ENCODE measurements around the gene CMPK2. TPM values are rescaled to one million over a fixed set of nuclear protein-coding genes. Genes with fewer than 3 reads are reported as not detected.

Gene CMPK2
- total RNA-seq, 1 experiment from 2014 or later = 0.52 TPM

- CTCF ChIA-PET = no interaction called here
- no peak for DNase-seq
- peaks cover 3% of the 10 kb centered on the region for H3K27me3 Mint-ChIP-seq (ENCODE audit: insufficient read depth, unreplicated experiment)
- Histone ChIP-seq H3K27me3 (replicated peaks; ENCODE audit: control insufficient read depth, insufficient read depth, low read length) (no peaks in the 10 kb centered on the region), H3K36me3 (ENCODE audit: control insufficient read depth, insufficient read depth, low read length) (no peaks in the 10 kb centered on the region), H3K9me3 (no peaks in the 10 kb centered on the region), H3K4me3 (ENCODE audit: low read depth, low read length) (no peak overlapping the region), H3K4me1 (no peaks in the 10 kb centered on the region)
- TF ChIP-seq CTCF (IDR thresholded peaks at IDR 0.05; ENCODE audit: insufficient read depth in 1 of 2, low read depth in 1 of 2, low read length in 1 of 2, severe bottlenecking in 1 of 2, unreplicated experiment in 1 of 2) = no peak
- H3K4me3 Mint-ChIP-seq (ENCODE audit: unreplicated experiment) = no peak overlapping the region
- no peak overlapping the region for H3K27ac Mint-ChIP-seq (ENCODE audit: unreplicated experiment)
- no peaks in the 10 kb centered on the region for H3K36me3 Mint-ChIP-seq (ENCODE audit: insufficient read depth, unreplicated experiment)
- H3K4me1 Mint-ChIP-seq (ENCODE audit: low read depth, unreplicated experiment) = no peaks in the 10 kb centered on the region
- BruUV-seq (replicated peaks) = no TSS peak
- peaks cover 9% of the 10 kb centered on the region for H3K9me3 Mint-ChIP-seq (ENCODE audit: unreplicated experiment)
- intact Hi-C loops (cut with micrococcal nuclease; ENCODE audit: unreplicated experiment) = no loop called here
- POLR2A ChIA-PET = no interaction called here
These were observed 6.7 kb upstream of the CMPK2 start for GRCh38 chr2:6872394-6872793.

GRCh38 chr2:6866982-6867381 lies 1.3 kb upstream of the CMPK2 start:
- no peak overlapping the region for H3K27ac Mint-ChIP-seq (ENCODE audit: unreplicated experiment)
- no peak for TF ChIP-seq CTCF (IDR thresholded peaks at IDR 0.05; ENCODE audit: insufficient read depth in 1 of 2, low read depth in 1 of 2, low read length in 1 of 2, severe bottlenecking in 1 of 2, unreplicated experiment in 1 of 2)
- no peak overlapping the region for H3K4me3 ChIP-seq (ENCODE audit: low read depth, low read length)
- BruUV-seq (replicated peaks) = no TSS peak
- peaks cover 6% of the 10 kb centered on the region for H3K4me1 Mint-ChIP-seq (ENCODE audit: low read depth, unreplicated experiment)
- CTCF ChIA-PET = no interaction called here
- DNase-seq = no peak
- peaks cover 14% of the 10 kb centered on the region for H3K27me3 Mint-ChIP-seq (ENCODE audit: insufficient read depth, unreplicated experiment)
- no peaks in the 10 kb centered on the region for H3K36me3 ChIP-seq (ENCODE audit: control insufficient read depth, insufficient read depth, low read length)
- H3K36me3 Mint-ChIP-seq (ENCODE audit: insufficient read depth, unreplicated experiment) = no peaks in the 10 kb centered on the region
- intact Hi-C loops (cut with micrococcal nuclease; ENCODE audit: unreplicated experiment) = loop anchor here (1.0 kb wide), 1 partner anchor 41 kb away; no protein-coding TSS in a partner anchor
- H3K9me3 Mint-ChIP-seq (ENCODE audit: unreplicated experiment) = no peaks in the 10 kb centered on the region
- POLR2A ChIA-PET = no interaction called here
- H3K27me3 ChIP-seq (replicated peaks; ENCODE audit: control insufficient read depth, insufficient read depth, low read length) = no peaks in the 10 kb centered on the region; the same call in 1 of the 2 replicates
- peaks cover 5% of the 10 kb centered on the region; the same call in 1 of the 2 replicates for H3K4me1 ChIP-seq
- H3K9me3 ChIP-seq = 0 out of 2 replicates have a peak, but pooled peaks cover 3% of the 10 kb centered on the region
- no peak overlapping the region for H3K4me3 Mint-ChIP-seq (ENCODE audit: unreplicated experiment)

DNA sequence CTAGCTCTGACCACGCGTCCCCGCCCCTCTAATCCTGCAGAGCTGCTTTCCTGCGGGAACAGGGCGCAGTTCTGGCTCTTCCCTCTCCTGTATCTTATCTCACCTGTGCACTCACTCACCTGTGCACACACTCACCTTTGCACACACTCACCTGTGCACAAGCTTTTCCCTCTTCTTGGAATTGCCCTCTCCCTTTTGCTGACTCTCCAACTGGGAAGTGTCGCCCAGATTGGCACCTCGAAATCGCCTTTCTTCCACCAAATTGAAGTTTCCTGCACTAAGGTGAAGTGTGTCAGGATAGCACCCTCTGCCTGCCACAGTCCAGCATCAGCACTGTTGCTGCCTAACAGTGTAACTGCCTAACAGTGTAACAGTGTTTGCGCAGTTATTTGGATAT lies 566 bp upstream of the CMPK2 start:
- peak overlapping the region; percentile 50 for H3K27ac Mint-ChIP-seq (ENCODE audit: unreplicated experiment)
- intact Hi-C loops (cut with micrococcal nuclease; ENCODE audit: unreplicated experiment) = loop anchor here (1.0 kb wide), 1 partner anchor 40 kb away; no protein-coding TSS in a partner anchor
- POLR2A ChIA-PET = no interaction called here

More for the DNA sequence above, 566 bp upstream of the CMPK2 start:
- DNase-seq = peak; percentile 34 to 49
- Histone ChIP-seq H3K27me3 (replicated peaks; ENCODE audit: control insufficient read depth, insufficient read depth, low read length) (no peaks in the 10 kb centered on the region; the same call in 1 of the 2 replicates), H3K4me1 (peaks cover 5% of the 10 kb centered on the region; the same call in 1 of the 2 replicates), H3K4me3 (ENCODE audit: low read depth, low read length) (peak overlapping the region; percentile 61), H3K9me3 (0 out of 2 replicates have a peak, but pooled peaks cover 3% of the 10 kb centered on the region), H3K36me3 (ENCODE audit: control insufficient read depth, insufficient read depth, low read length) (no peaks in the 10 kb centered on the region)
- peak overlapping the region; percentile 81 for H3K4me3 Mint-ChIP-seq (ENCODE audit: unreplicated experiment)
- H3K36me3 Mint-ChIP-seq (ENCODE audit: insufficient read depth, unreplicated experiment) = no peaks in the 10 kb centered on the region
- peaks cover 6% of the 10 kb centered on the region for H3K4me1 Mint-ChIP-seq (ENCODE audit: low read depth, unreplicated experiment)
- peak; percentile 37 to 49 for TF ChIP-seq CTCF (IDR thresholded peaks at IDR 0.05; ENCODE audit: insufficient read depth in 1 of 2, low read depth in 1 of 2, low read length in 1 of 2, severe bottlenecking in 1 of 2, unreplicated experiment in 1 of 2)
- no TSS peak for BruUV-seq (replicated peaks)
- CTCF ChIA-PET = interaction anchor here (0.6 kb wide), 2 partner anchors 50 to 437 kb away, joined by 3 to 5 read pairs; no protein-coding TSS in a partner anchor
- H3K27me3 Mint-ChIP-seq (ENCODE audit: insufficient read depth, unreplicated experiment) = peaks cover 14% of the 10 kb centered on the region
- no peaks in the 10 kb centered on the region for H3K9me3 Mint-ChIP-seq (ENCODE audit: unreplicated experiment)

Measured in Caco-2 (cell line).